Measurements from ENCODE around the gene IHH. TPM values are rescaled to one million over a fixed set of nuclear protein-coding genes. Genes with fewer than 3 reads are reported as not detected.

The IHH gene
- total and polyA plus RNA-seq, 8 donors = 1.0 to 3.7 (median 1.8) TPM

- DNase-seq = no peak
- Histone ChIP-seq H3K27me3 (peaks cover 19 to 87% of the 10 kb centered on the region in 2 donors), H3K36me3 (no peaks in the 10 kb centered on the region), H3K27ac (no peak within 1 kb of the TSS), H3K4me1 (no peaks in the 10 kb centered on the region), H3K9me3 (no peaks in the 10 kb centered on the region), H3K4me3 (no peak within 1 kb of the TSS)
- ATAC-seq = no peak
- intact Hi-C loops (cut with DNase I) = no loop called here
- no peak for TF ChIP-seq CTCF (IDR thresholded peaks at IDR 0.05)
Observed at GRCh38 chr2:219041252-219041651, 19.5 kb downstream of the IHH start, which contains the start of gene CFAP65. TSS of gene CFAP65 (minus strand) at chr2:219041516. CDS start at chr2:219039048, 2,468 bp downstream.

- H3K36me3 ChIP-seq = no peaks in the 10 kb centered on the region
- no peak for TF ChIP-seq CTCF (IDR thresholded peaks at IDR 0.05)
- ATAC-seq (no peak), DNase-seq (no peak)
- H3K27ac ChIP-seq = no peak overlapping the region
- H3K9me3 ChIP-seq = no peaks in the 10 kb centered on the region
- no peak overlapping the region for H3K4me3 ChIP-seq
- H3K27me3 ChIP-seq = peaks cover 22 to 95% of the 10 kb centered on the region in 2 donors
- intact Hi-C loops (cut with DNase I) = no loop called here
- no peaks in the 10 kb centered on the region for H3K4me1 ChIP-seq
Observed at GRCh38 chr2:219038600-219038999, 22.1 kb downstream of the IHH start.

GRCh38 chr2:219037783-219038499 lies 22.8 kb downstream of the IHH start:
- H3K27ac ChIP-seq = no peak overlapping the region
- ATAC-seq = peak; percentile 49
- no peak for DNase-seq
- H3K36me3 ChIP-seq = no peaks in the 10 kb centered on the region
- no peaks in the 10 kb centered on the region for H3K4me1 ChIP-seq
- intact Hi-C loops (cut with DNase I) = no loop called here
- no peak overlapping the region for H3K4me3 ChIP-seq
- TF ChIP-seq CTCF (IDR thresholded peaks at IDR 0.05) = no peak
- peaks cover 25 to 95% of the 10 kb centered on the region in 2 donors for H3K27me3 ChIP-seq
- H3K9me3 ChIP-seq = no peaks in the 10 kb centered on the region

GRCh38 chr2:219035942-219036341 lies 24.8 kb downstream of the IHH start:
- no peak overlapping the region for H3K27ac ChIP-seq
- no peak for TF ChIP-seq CTCF (IDR thresholded peaks at IDR 0.05)
- no peaks in the 10 kb centered on the region for H3K36me3 ChIP-seq
- intact Hi-C loops (cut with DNase I) = no loop called here
- DNase-seq (no peak), ATAC-seq (no peak)
- no peaks in the 10 kb centered on the region for H3K9me3 ChIP-seq
- no peak overlapping the region for H3K4me3 ChIP-seq
- H3K4me1 ChIP-seq = no peaks in the 10 kb centered on the region
- peaks cover 16 to 95% of the 10 kb centered on the region in 2 donors for H3K27me3 ChIP-seq

GRCh38 chr2:219034823-219035222 lies 25.9 kb downstream of the IHH start:
- H3K4me1 ChIP-seq = no peaks in the 10 kb centered on the region
- no peaks in the 10 kb centered on the region for H3K9me3 ChIP-seq
- TF ChIP-seq CTCF (IDR thresholded peaks at IDR 0.05) = no peak
- DNase-seq (no peak), ATAC-seq (no peak)
- H3K27ac ChIP-seq = no peak overlapping the region
- H3K4me3 ChIP-seq = no peak overlapping the region
- H3K27me3 ChIP-seq = peaks cover 6 to 95% of the 10 kb centered on the region in 2 donors
- H3K36me3 ChIP-seq = no peaks in the 10 kb centered on the region
- intact Hi-C loops (cut with DNase I) = no loop called here

Data from left lung (tissue), 10 donors.